C1 segment of cervical spinal cord (tissue), 14 donors: ENCODE data around the gene SESTD1.
A peak's percentile ranks its signal among the peaks of the same experiment; 100 is the strongest.
"Not testable (repeated sequence)": the region's sequence is repeated elsewhere in the genome, so short reads cannot be mapped to it uniquely, and the experiment has no call there.

ENCODE experiments used
- DNase-seq, 14 donors: peaks; one replicate each; lab custom pipeline; 2025; lab: John Stamatoyannopoulos, UW

Gene SESTD1

GRCh38 chr2:179239195-179239594 is 25.4 kb downstream of the SESTD1 start:
- no peak for DNase-seq

- DNase-seq, result no peak
Measured at GRCh38 chr2:179238027-179238426, 26.6 kb downstream of the SESTD1 start.

DNA sequence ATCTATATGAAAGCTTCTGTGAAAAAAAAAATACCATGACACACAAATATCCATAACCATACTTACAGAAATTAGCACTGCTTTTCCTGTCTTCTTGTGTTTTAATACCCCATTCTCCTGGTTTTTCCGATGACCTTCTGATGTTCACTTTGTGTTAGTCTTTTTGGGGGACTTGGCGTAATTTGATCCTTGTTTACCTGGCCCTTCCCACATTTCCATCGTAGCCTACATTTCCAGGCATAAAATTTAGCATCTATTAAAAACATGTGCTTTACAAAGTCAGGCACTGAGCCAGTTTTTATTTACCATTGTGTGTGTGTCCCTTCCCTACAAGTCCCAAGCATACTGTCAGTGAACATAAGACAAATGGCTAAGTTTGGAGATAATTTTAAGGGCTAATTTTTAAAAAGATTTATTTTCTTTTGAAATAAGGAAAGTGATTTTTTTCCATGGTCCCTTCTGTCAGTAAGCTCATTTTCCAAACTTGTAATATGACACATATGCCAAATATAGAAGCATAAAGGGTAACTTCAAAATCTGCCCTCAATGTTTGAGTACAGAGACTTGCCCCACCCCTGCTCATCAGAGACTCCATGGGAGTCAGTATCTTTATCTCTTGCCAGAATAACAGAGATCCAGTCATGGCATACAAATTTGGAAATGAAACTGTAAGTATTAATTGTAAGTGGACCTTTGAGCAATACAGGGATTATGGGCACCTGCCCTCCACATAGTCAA is 27.3 kb downstream of the SESTD1 start:
- no peak for DNase-seq

- no peak for DNase-seq
Measured at GRCh38 chr2:179235463-179236108, 29.0 kb downstream of the SESTD1 start.

- DNase-seq, result no peak
Measured at GRCh38 chr2:179234658-179235240, 29.9 kb downstream of the SESTD1 start.

DNA sequence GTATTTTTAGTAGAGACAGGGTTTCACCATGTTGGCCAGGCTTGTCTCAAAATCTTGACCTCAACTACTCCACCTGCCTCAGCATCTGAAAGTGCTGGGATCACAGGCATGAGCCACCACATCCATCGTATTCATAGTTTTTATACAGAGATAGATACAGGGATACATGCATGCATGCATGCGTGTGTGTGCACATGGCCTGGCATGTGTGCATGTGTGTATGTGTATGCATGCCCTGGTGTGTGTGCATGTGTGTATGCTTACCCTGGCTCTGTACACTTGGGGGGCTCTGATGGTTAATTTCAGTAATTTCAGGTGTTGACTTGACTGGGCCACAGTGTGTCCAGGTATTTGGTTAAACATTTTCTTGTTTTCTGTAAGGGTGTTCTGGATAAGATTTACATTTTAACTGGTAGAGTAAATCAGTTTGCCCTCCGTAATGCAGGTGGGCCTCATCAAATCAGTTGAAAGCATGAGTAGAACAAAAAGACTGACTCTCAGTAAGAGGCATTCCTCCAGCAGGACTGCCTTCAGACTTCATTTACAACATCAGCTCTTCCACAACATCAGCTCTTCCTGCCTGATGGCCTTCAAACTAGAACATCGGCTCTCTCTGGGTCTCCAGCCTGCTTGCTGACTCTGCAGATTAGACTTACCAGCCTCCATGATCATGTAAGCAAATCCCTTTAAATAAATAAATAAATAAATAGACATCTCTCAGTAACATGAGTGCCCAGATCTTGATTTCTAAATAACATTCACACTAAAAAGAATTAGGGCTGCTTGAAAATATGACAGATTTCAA is 30.8 kb downstream of the SESTD1 start:
- DNase-seq, result no peak

DNA sequence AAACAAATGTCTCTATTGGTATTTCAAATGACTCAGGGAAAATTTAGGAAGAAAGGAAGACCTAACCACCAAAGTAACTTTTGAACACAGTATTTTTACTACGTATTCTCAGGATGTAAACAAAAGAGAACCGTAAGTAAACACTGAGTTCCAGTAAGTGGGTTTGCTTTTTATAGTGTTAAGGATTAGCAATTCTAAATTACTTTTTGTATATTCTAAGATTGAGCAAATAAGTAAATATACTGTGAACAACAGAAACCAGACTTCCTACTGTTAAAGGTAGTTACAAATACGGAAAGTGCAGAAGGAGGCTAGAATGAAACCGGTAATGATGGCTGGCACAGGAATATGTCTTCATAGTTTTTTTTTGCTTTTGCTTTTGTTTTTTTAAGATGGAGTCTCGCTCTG is 31.5 kb downstream of the SESTD1 start:
- DNase-seq, result no peak

GRCh38 chr2:179226961-179227259 is 37.7 kb downstream of the SESTD1 start:
- no peak for DNase-seq

- peak in 6 of 14 donors; percentile 6 to 27 (median 16) for DNase-seq
Measured at GRCh38 chr2:179226203-179226960, 38.2 kb downstream of the SESTD1 start.

GRCh38 chr2:179224361-179224760 is 40.3 kb downstream of the SESTD1 start:
- no peak for DNase-seq

DNA sequence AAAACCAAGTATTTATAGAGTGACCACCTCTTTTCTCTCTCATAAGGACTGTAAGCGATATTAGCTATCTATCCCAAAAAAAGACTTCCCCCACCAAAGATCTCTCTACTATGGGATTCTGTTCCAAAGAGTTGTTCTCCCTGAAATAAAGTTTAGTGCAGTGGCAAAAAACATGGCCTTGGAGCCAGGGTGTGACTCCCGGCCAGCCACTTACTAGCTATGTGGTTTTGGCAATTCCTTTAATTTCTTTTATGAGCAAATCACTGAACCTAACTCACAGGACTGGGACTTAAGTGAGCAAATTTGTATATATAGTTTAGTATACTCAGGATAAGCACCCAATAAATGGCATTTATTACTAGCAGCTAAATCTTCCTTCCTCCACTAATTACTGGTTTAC is 42.6 kb downstream of the SESTD1 start:
- DNase-seq, result no peak

DNA sequence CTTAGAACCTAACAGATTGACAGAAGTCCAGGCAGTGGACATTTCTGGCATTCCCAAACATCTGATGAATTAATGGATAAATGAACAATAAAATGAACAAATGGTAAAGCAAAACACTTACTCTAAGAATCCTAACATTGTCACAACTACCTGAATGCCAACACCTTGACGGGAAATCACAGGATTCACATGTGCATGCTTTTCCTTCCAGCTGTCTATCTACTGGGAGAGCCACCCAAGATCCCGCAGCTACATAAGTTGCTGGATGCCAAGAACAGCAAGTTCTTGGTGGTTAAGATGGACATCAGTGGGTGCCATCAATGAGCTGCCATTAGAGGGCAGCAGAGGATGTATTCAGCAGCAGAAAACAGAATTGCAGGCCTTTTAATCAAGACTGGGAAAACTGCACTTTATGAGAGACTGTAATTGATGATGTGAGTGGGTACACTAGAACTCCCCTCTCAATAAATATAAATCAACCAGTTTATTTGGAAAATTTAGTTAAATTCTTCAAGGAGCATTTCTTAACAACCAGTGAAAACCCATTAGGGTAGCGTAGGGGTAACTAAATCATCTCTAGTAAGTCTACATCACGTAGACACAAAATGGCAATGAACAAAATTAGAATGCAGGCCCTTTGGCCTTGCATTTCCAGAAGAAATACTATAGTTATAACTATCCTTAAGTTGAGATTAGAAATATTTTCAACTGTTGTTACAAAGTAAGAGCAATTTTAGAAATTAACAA is 45.6 kb downstream of the SESTD1 start:
- peak in 10 of 14 donors; percentile 16 to 71 (median 37) for DNase-seq

GRCh38 chr2:179214671-179215070 is 50.0 kb downstream of the SESTD1 start:
- DNase-seq, result not testable (repeated sequence)

GRCh38 chr2:179211355-179211754 is 53.3 kb downstream of the SESTD1 start:
- DNase-seq, result no peak

- not testable (repeated sequence) for DNase-seq
Measured at GRCh38 chr2:179208277-179208676, 56.4 kb downstream of the SESTD1 start.

DNA sequence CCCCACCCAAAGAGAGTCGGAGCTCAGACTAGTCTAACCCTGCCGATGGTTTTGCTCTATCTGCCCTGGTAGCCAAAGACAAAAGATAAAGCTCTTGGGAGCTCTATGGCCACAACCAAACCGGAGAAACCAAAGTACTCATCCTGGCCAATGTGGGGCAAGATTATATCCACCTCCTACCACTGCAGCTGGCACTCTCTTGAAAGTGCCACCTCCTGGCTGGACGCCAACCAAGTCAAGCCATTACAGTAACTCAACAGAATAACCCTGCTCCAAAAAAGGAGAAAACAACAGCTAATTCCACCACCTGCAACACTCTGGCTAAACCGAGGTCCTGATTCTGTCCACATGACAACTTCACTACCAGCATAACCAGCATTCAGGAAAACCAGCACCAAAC is 57.6 kb downstream of the SESTD1 start:
- no peak for DNase-seq

DNA sequence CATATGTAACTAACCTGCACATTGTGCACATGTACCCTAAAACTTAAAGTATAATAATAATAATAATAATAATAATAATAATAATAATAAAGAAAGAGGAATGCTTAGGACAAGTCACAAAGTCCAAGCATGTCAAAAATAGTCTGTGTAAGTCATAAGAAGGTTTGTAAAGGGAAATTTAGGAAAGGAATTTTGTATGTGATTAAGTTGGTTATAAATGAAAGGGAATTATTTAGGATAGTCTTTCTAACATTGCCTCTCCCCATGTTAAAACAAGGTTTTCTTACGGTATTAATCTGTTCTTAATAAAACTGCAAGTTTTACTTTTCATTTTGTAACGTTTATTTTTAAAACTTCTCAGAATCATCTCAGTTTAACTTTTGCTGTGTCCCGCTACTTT is 62.8 kb downstream of the SESTD1 start:
- no peak for DNase-seq

DNA sequence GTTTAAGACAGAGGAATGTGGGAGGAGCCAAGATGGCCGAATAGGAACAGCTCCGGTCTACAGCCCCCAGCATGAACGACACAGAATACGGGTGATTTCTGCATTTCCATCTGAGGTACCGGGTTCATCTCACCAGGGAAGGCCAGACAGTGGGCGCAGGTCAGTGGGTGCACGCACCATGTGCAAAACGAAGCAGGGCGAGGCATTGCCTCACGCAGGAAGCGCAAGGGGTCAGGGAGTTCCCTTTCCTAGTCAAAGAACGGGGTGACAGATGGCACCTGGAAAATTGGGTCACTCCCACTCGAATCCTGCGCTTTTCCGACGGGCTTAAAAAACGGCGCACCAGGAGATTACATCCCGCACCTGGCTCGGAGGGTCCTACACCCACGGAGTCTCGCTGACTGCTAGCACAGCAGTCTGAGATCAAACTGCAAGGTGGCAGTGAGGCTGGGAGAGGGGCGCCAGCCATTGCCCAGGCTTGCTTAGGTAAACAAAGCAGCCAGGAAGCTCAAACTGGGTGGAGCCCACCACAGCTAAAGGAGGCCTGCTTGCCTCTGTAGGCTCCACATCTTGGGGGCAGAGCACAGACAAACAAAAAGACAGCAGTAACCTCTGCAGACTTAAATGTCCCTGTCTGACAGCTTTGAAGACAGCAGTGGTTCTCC is 68.6 kb downstream of the SESTD1 start:
- DNase-seq, result not testable (repeated sequence)

GRCh38 chr2:179195141-179195540 is 69.5 kb downstream of the SESTD1 start:
- no peak for DNase-seq

- no peak for DNase-seq
Measured at GRCh38 chr2:179193759-179194394, 70.8 kb downstream of the SESTD1 start.
